Keratinocyte (primary cell): ENCODE measurements around the gene BAG3. TPM values are rescaled to one million over a fixed set of nuclear protein-coding genes. Genes with fewer than 3 reads are reported as not detected.

Experiments used
- DNase-seq: peaks from one replicate; pipeline ENCODE4 v3.0.0-alpha.2; 2011; ENCODE audit warnings: low read depth, missing footprints, low spot score
- FAIRE-seq: peaks from 2 replicates; lab custom pipeline; 2011; peaks lifted over from hg19 to GRCh38; lab: Jason Lieb, UNC
- H2AFZ ChIP-seq: 2 replicates; pipeline ENCODE4 v1.6.0; 2012; ENCODE audit warnings: low read length, control low read depth, inconsistent platforms; ENCODE audit not compliant: control insufficient read depth
- H3K27ac ChIP-seq: 2 replicates; pipeline ENCODE4 v1.5.1; 2011; ENCODE audit warnings: low read length; ENCODE audit not compliant: control insufficient read depth, insufficient read depth
- H3K27me3 ChIP-seq: 3 replicates; pipeline ENCODE4 v1.6.0; 2011; ENCODE audit warnings: low read length; ENCODE audit not compliant: control insufficient read depth, insufficient read depth; ENCODE audit errors: extremely low read depth
- H3K36me3 ChIP-seq, 2 experiments: 2 replicates in 1 of 2; 3 replicates in 1 of 2; pipeline ENCODE4 v1.5.1; 2011; ENCODE audit warnings: low read length in 2 of 2, mild to moderate bottlenecking in 1 of 2; ENCODE audit not compliant: control insufficient read depth in 2 of 2, insufficient read depth in 2 of 2; ENCODE audit errors: extremely low read depth in 1 of 2
- H3K4me1 ChIP-seq: 3 replicates; pipeline ENCODE4 v1.5.1; 2011; ENCODE audit warnings: low read length; ENCODE audit not compliant: control insufficient read depth, insufficient read depth; ENCODE audit errors: extremely low read depth
- H3K4me2 ChIP-seq: 3 replicates; pipeline ENCODE4 v1.6.0; 2011; ENCODE audit warnings: low read depth, low read length; ENCODE audit not compliant: control insufficient read depth, insufficient read depth; ENCODE audit errors: extremely low read depth
- H3K4me3 ChIP-seq, 3 experiments: fragments of 200-600 bp in 1 of 3; sonication (generic) in 1 of 3; 2 replicates in 2 of 3; 3 replicates in 1 of 3; pipeline ENCODE4 v1.5.1; 2011 to 2016; ENCODE audit warnings: low read length in 3 of 3, mild to moderate bottlenecking in 3 of 3, control low read depth in 2 of 3, inconsistent platforms in 1 of 3, low read depth in 1 of 3, mixed read lengths in 1 of 3, mixed run types in 1 of 3, moderate library complexity in 1 of 3; ENCODE audit not compliant: control insufficient read depth in 2 of 3, insufficient read depth in 2 of 3; ENCODE audit errors: extremely low read depth in 1 of 3
- H3K79me2 ChIP-seq: 2 replicates; pipeline ENCODE4 v1.6.0; 2012; ENCODE audit warnings: low read length; ENCODE audit not compliant: control insufficient read depth, insufficient read depth
- H3K9ac ChIP-seq: 3 replicates; pipeline ENCODE4 v1.6.0; 2011; ENCODE audit warnings: low read length; ENCODE audit not compliant: control insufficient read depth, insufficient read depth; ENCODE audit errors: extremely low read depth
- H3K9me1 ChIP-seq: 3 replicates; pipeline ENCODE4 v1.6.0; 2011; ENCODE audit warnings: low read length; ENCODE audit not compliant: control insufficient read depth, insufficient read depth; ENCODE audit errors: extremely low read depth
- H3K9me3 ChIP-seq: 2 replicates; pipeline ENCODE4 v1.5.1; 2012; ENCODE audit warnings: low read depth, low read length; ENCODE audit not compliant: control insufficient read depth
- H4K20me1 ChIP-seq: 3 replicates; pipeline ENCODE4 v1.6.0; 2011; ENCODE audit warnings: low read length; ENCODE audit not compliant: control insufficient read depth, insufficient read depth; ENCODE audit errors: extremely low read depth
- EZH2 ChIP-seq: IDR thresholded peaks from one replicate; pipeline ENCODE4 v1.6.1; 2012; ENCODE audit warnings: inconsistent platforms, mild to moderate bottlenecking, low read length, moderate library complexity
- dilution Hi-C: fragments of 300-500 bp; cut with MboI; formaldehyde crosslinking; loops from one replicate; pipeline ENCODE4 v1.7.0; 2020; ENCODE audit warnings: low sequenced_read_pairs; ENCODE audit not compliant: extremely low pct_ligation_motif_present
- polyA plus RNA-seq, 5 experiments: library from polyadenylated mRNA; depleted of rRNA in 3 of 5; stranded (reverse) in 3 of 5; stranded (forward) in 1 of 5; unstranded in 1 of 5; fragments of >200 nt; gene quantifications; 1 replicate in 1 of 5; 2 replicates in 3 of 5; 3 replicates in 1 of 5; pipeline versions ENCODE4 v1.2.1 to v1.2.3, GENCODE V29; 2011 to 2012; ENCODE audit warnings: missing spikeins in 2 of 5, low read depth in 1 of 5, low replicate concordance in 1 of 5
- TF ChIP-seq, protein P1 (sequence below), 3 experiments: IDR thresholded peaks in 1 of 3; conservative IDR thresholded peaks in 1 of 3; optimal IDR thresholded peaks in 1 of 3; 2 replicates in 2 of 3; 3 replicates in 1 of 3; pipeline versions ENCODE3 to v1.5.1; 2011; ENCODE audit warnings: low read length in 3 of 3, mild to moderate bottlenecking in 3 of 3, moderate library complexity in 2 of 3, control low read depth in 1 of 3, inconsistent platforms in 1 of 3; ENCODE audit not compliant: insufficient read depth in 2 of 3; ENCODE audit errors: extremely low read depth in 1 of 3

BAG3 gene
- polyA plus RNA-seq, 1 donor (not counting 4 experiments of a cell fraction or from before 2014, with no cell fraction given) = 26.2 TPM

DNA sequence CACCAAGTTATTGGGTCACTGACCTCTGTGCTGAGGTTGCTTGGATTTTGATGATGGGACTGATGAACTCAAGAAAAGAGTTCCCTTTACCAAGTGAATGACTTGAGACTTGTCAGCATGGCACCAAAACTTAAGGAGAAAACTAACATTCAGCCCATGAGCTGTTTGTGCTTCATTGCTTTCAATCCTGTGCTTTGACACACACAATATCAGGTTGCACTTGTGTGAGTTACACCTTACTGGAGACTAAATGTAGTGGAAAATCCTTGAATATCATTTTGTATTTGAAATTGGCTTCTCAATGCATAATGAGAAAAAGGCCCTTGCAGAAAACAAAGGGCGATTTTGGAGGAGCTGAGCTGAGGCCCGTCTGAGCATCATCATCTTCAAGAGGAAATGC lies 2.7 kb downstream of the BAG3 start:
- peaks cover 54% of the 10 kb centered on the region for H3K4me1 ChIP-seq
- dilution Hi-C loops = no loop called here

DNA sequence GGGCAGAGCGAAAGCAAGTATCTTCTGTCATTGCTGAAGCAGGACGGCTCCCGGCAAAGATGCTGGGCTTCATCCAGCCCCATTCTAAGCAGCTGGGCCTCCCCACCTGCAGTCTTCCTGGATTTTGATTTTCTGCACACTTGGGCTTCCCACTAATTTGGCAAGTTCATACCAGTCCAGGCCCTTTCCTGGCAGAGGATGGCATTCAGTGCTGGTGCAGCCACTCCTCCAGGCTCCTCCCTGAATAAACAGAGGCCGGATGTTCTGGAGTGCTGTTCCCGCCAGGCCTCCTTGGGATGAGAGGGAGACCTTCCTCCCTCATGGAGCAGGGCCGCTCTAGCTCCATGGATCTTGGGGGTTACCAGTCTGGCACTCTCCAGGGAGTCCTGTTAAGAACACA lies 3.4 kb downstream of the BAG3 start:
- Histone ChIP-seq H3K4me1 (peaks cover 60% of the 10 kb centered on the region), H3K36me3 (peaks cover 10 to 38% of the 10 kb centered on the region in 2 experiments), H3K4me3 (peak overlapping the region; percentile 72 to 83 (median 73)), H3K9ac (peak overlapping the region; percentile 89), H2AFZ (no peak overlapping the region), H3K9me3 (no peaks in the 10 kb centered on the region), H3K27me3 (no peaks in the 10 kb centered on the region), H3K9me1 (peaks cover 5% of the 10 kb centered on the region), H3K79me2 (peaks cover 83% of the 10 kb centered on the region), H3K27ac (peak overlapping the region; percentile 79), H4K20me1 (peaks cover 38% of the 10 kb centered on the region), H3K4me2 (peak overlapping the region; percentile 89)
- dilution Hi-C loops = no loop called here
- TF ChIP-seq, protein P1, sequence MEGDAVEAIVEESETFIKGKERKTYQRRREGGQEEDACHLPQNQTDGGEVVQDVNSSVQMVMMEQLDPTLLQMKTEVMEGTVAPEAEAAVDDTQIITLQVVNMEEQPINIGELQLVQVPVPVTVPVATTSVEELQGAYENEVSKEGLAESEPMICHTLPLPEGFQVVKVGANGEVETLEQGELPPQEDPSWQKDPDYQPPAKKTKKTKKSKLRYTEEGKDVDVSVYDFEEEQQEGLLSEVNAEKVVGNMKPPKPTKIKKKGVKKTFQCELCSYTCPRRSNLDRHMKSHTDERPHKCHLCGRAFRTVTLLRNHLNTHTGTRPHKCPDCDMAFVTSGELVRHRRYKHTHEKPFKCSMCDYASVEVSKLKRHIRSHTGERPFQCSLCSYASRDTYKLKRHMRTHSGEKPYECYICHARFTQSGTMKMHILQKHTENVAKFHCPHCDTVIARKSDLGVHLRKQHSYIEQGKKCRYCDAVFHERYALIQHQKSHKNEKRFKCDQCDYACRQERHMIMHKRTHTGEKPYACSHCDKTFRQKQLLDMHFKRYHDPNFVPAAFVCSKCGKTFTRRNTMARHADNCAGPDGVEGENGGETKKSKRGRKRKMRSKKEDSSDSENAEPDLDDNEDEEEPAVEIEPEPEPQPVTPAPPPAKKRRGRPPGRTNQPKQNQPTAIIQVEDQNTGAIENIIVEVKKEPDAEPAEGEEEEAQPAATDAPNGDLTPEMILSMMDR (optimal IDR thresholded peaks at IDR 0.05 in 1 of 3, IDR thresholded peaks at IDR 0.05 in 1 of 3, conservative IDR thresholded peaks at IDR 0.05 in 1 of 3; ENCODE audit: extremely low read depth in 1 of 3, insufficient read depth in 2 of 3, low read length in 3 of 3) = no peak
- TF ChIP-seq EZH2 = no peak
- DNase-seq (no peak), FAIRE-seq (peak; percentile 61)

More for the DNA sequence above, 2.7 kb downstream of the BAG3 start:
- DNase-seq = no peak
- peaks cover 5% of the 10 kb centered on the region for H3K9me1 ChIP-seq
- no peak for FAIRE-seq
- H3K79me2 ChIP-seq = peaks cover 77% of the 10 kb centered on the region
- no peak overlapping the region for H2AFZ ChIP-seq
- no peaks in the 10 kb centered on the region for H3K27me3 ChIP-seq
- H4K20me1 ChIP-seq = peaks cover 32% of the 10 kb centered on the region
- H3K9ac ChIP-seq = peak overlapping the region; percentile 89
- peak overlapping the region; percentile 72 to 83 (median 73) for H3K4me3 ChIP-seq
- peak overlapping the region; percentile 89 for H3K4me2 ChIP-seq
- peaks cover 6 to 32% of the 10 kb centered on the region in 2 experiments for H3K36me3 ChIP-seq
- no peaks in the 10 kb centered on the region for H3K9me3 ChIP-seq
- H3K27ac ChIP-seq = peak overlapping the region; percentile 79
- TF ChIP-seq EZH2 = no peak
- TF ChIP-seq, protein P1 (optimal IDR thresholded peaks at IDR 0.05 in 1 of 3, IDR thresholded peaks at IDR 0.05 in 1 of 3, conservative IDR thresholded peaks at IDR 0.05 in 1 of 3; ENCODE audit: extremely low read depth in 1 of 3, insufficient read depth in 2 of 3, low read length in 3 of 3) = no peak
